Measurements from ENCODE around the gene BAIAP2L2. TPM values are rescaled to one million over a fixed set of nuclear protein-coding genes. Genes with fewer than 3 reads are reported as not detected.

BAIAP2L2 gene
- total RNA-seq, 1 donor from 2014 or later: 0.54 TPM

- H3K9ac ChIP-seq (ENCODE audit: low read length): peak within 1 kb of the TSS; percentile 76
- H3K4me2 ChIP-seq (ENCODE audit: low read length): peak within 1 kb of the TSS; percentile 87
- Mint-ChIP-seq H3K36me3 (ENCODE audit: low read depth, unreplicated experiment) (peaks cover 6% of the 10 kb centered on the region), H3K4me1 (ENCODE audit: low read depth, unreplicated experiment) (peaks cover 5% of the 10 kb centered on the region), H3K9me3 (ENCODE audit: unreplicated experiment) (no peaks in the 10 kb centered on the region), H3K27me3 (ENCODE audit: low read depth, unreplicated experiment) (peaks cover 9% of the 10 kb centered on the region), H3K4me3 (ENCODE audit: unreplicated experiment) (peak within 1 kb of the TSS; percentile 91), H3K27ac (ENCODE audit: unreplicated experiment) (peak within 1 kb of the TSS; percentile 94)
- DNase-seq (ENCODE audit: low read depth): peak; percentile 87
- no peaks in the 10 kb centered on the region for H3K4me1 ChIP-seq (ENCODE audit: insufficient read depth, low read length)
- no peaks in the 10 kb centered on the region for H3K79me2 ChIP-seq (ENCODE audit: insufficient read depth, low read length)
- H4K20me1 ChIP-seq (ENCODE audit: insufficient read depth, low read length): no peaks in the 10 kb centered on the region
- TF ChIP-seq EZH2 (IDR thresholded peaks at IDR 0.05; ENCODE audit: insufficient read depth, low read length): no peak
- TF ChIP-seq CTCF (IDR thresholded peaks at IDR 0.05; ENCODE audit: insufficient read depth, low read depth, low read length): no peak
- peak within 1 kb of the TSS; percentile 73 for H3K4me3 ChIP-seq (ENCODE audit: insufficient read depth, low read depth, low read length)
- no peaks in the 10 kb centered on the region for H3K36me3 ChIP-seq (ENCODE audit: insufficient read depth, low read length)
- H2AFZ ChIP-seq (ENCODE audit: low read depth, low read length): peak within 1 kb of the TSS; percentile 84
- peak; percentile 17 for FAIRE-seq
- H3K27me3 ChIP-seq (ENCODE audit: insufficient read depth, low read length): no peaks in the 10 kb centered on the region
- peak within 1 kb of the TSS; percentile 61 for H3K27ac ChIP-seq (ENCODE audit: low read depth, low read length)
- no peaks in the 10 kb centered on the region for H3K9me3 ChIP-seq (ENCODE audit: insufficient read depth, low read depth, low read length)
Observed at GRCh38 chr22:38056969-38057891, 53.3 kb downstream of the BAIAP2L2 start, which contains the start of gene PICK1. TSS of gene PICK1 (plus strand) at chr22:38057404. CDS start at chr22:38057810, 406 bp downstream.

DNA sequence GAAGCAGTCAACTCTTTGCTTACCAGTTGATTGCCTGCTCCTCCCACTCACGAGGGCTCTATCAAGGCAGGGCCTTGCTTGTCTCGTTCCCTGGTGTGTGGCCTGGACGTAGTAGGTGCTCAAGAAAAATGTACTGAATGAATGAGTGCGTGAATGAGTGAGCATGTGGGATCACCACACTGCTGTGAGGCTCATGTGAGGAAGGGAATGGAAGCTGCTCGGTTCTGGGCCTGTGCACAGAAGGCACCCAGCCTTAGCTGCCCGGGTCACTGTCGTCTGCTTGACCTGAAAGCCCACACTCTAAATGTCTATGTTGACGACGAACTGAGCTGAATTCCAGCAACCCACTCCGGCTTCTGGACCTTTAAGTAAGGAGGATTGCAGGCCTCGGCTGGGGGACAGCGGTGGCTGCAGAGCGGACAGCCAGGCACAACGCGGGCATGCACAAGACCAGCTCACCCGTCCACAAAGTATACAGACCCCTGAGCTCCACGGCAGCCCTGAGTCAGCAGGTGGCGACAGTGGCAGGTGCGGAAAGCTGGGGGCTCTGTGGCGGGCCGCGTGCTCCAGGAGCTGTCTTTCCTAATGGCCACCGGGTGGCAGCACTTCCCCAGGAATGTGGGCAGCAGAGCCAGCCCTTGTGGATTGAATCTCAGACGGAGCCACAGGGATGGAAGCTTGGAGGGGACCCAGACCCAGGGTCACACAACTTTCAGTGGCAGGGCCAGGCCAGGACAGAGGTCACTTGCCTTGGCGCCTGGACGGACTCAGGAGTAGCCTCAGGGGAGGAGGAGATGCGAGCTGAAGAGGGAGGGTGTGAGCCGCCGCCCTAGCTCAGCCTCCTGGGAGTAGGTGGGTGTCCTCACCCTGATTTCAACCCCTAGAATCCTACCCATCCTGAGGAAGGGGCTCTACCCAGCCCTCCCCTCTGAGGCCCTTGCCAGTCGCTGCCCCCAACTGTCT, 58.3 kb downstream of the BAIAP2L2 start:
- no peaks in the 10 kb centered on the region for H3K9me3 ChIP-seq (ENCODE audit: insufficient read depth, low read depth, low read length)
- H2AFZ ChIP-seq (ENCODE audit: low read depth, low read length): peak overlapping the region; percentile 67
- H4K20me1 ChIP-seq (ENCODE audit: insufficient read depth, low read length): no peaks in the 10 kb centered on the region
- Mint-ChIP-seq H3K27ac (ENCODE audit: unreplicated experiment) (peak overlapping the region; percentile 72), H3K27me3 (ENCODE audit: low read depth, unreplicated experiment) (peaks cover 28% of the 10 kb centered on the region), H3K36me3 (ENCODE audit: low read depth, unreplicated experiment) (no peaks in the 10 kb centered on the region), H3K4me1 (ENCODE audit: low read depth, unreplicated experiment) (no peaks in the 10 kb centered on the region), H3K9me3 (ENCODE audit: unreplicated experiment) (no peaks in the 10 kb centered on the region), H3K4me3 (ENCODE audit: unreplicated experiment) (no peak overlapping the region)
- H3K36me3 ChIP-seq (ENCODE audit: insufficient read depth, low read length): no peaks in the 10 kb centered on the region
- no peak overlapping the region for H3K4me2 ChIP-seq (ENCODE audit: low read length)
- no peaks in the 10 kb centered on the region for H3K79me2 ChIP-seq (ENCODE audit: insufficient read depth, low read length)
- TF ChIP-seq EZH2 (IDR thresholded peaks at IDR 0.05; ENCODE audit: insufficient read depth, low read length) (no peak), CTCF (IDR thresholded peaks at IDR 0.05; ENCODE audit: insufficient read depth, low read depth, low read length) (peak; percentile 61)
- no peaks in the 10 kb centered on the region for H3K27me3 ChIP-seq (ENCODE audit: insufficient read depth, low read length)
- DNase-seq (ENCODE audit: low read depth) (peak; percentile 39), FAIRE-seq (no peak)
- no peak overlapping the region for H3K4me3 ChIP-seq (ENCODE audit: insufficient read depth, low read depth, low read length)
- H3K27ac ChIP-seq (ENCODE audit: low read depth, low read length): no peak overlapping the region
- H3K4me1 ChIP-seq (ENCODE audit: insufficient read depth, low read length): no peaks in the 10 kb centered on the region
- H3K9ac ChIP-seq (ENCODE audit: low read length): no peak overlapping the region

Data from astrocyte (in vitro differentiated cells and primary cell).